Natural killer cell (primary cell): Measurements from ENCODE around the gene OR52N2. TPM values are rescaled to one million over a fixed set of nuclear protein-coding genes. Genes with fewer than 3 reads are reported as not detected.

ENCODE experiments used
- ATAC-seq, 3 donors: fragments of 150-1000 bp in 2 of 3; fragments of 200-7000 bp in 1 of 3; cut with Tn5 transposase; 1 replicate in 1 of 3; 2 replicates in 2 of 3; pipeline ENCODE4 v1.10.0; 2021; ENCODE audit warnings: mild to moderate bottlenecking in 2 of 3, moderate library complexity in 2 of 3
- DNase-seq, 2 donors: peaks; one replicate each; pipeline versions ENCODE4 v3.0.0 to v3.0.0-alpha.2; 2013 to 2021; ENCODE audit warnings: mixed read lengths in 1 of 2
- H3K27ac ChIP-seq: one replicate; pipeline ENCODE4 v1.5.1; 2013; ENCODE audit warnings: mild to moderate bottlenecking, low read length
- H3K27me3 ChIP-seq: one replicate; pipeline ENCODE4 v1.6.1; 2013; ENCODE audit warnings: low read length; ENCODE audit not compliant: control insufficient read depth, insufficient read depth
- H3K36me3 ChIP-seq: one replicate; pipeline ENCODE4 v1.6.1; 2013; ENCODE audit warnings: low read length; ENCODE audit not compliant: control insufficient read depth, insufficient read depth
- H3K4me1 ChIP-seq: one replicate; pipeline ENCODE4 v1.6.1; 2013; ENCODE audit warnings: low read length; ENCODE audit not compliant: control insufficient read depth, insufficient read depth
- H3K4me3 ChIP-seq: one replicate; pipeline ENCODE4 v1.5.1; 2013; ENCODE audit warnings: low read length
- H3K9me3 ChIP-seq: one replicate; pipeline ENCODE4 v1.6.1; 2013; ENCODE audit warnings: low read length; ENCODE audit not compliant: control insufficient read depth, insufficient read depth
- H3K27ac Mint-ChIP-seq, 2 donors: one replicate each; pipeline ENCODE4 v1.8.0; 2022; ENCODE audit warnings: mild to moderate bottlenecking in 2 of 2, mixed read lengths in 2 of 2, moderate library complexity in 1 of 2
- H3K27me3 Mint-ChIP-seq, 2 donors: one replicate each; pipeline ENCODE4 v1.8.0; 2022; ENCODE audit warnings: low read depth in 2 of 2, mixed read lengths in 2 of 2
- H3K36me3 Mint-ChIP-seq: one replicate; pipeline ENCODE4 v1.8.0; 2022; ENCODE audit warnings: mixed read lengths
- H3K4me1 Mint-ChIP-seq, 2 donors: one replicate each; pipeline ENCODE4 v1.8.0; 2022; ENCODE audit warnings: mixed read lengths in 2 of 2
- H3K4me3 Mint-ChIP-seq: one replicate; pipeline ENCODE4 v1.8.0; 2022; ENCODE audit warnings: mild to moderate bottlenecking, moderate library complexity, mixed read lengths
- H3K9me3 Mint-ChIP-seq, 2 donors: one replicate each; pipeline ENCODE4 v1.8.0; 2022; ENCODE audit warnings: mixed read lengths in 2 of 2
- CTCF ChIP-seq: fragments of 200-600 bp; IDR thresholded peaks from one replicate; pipeline ENCODE4 v1.8.0; 2022; ENCODE audit warnings: antibody characterized with exemption
- WGBS: methylation state at CpG from one replicate; pipeline ENCODE4 v1.1.7; 2013; ENCODE audit warnings: missing lambda C conversion rate; ENCODE audit not compliant: insufficient coverage; 5-methylcytosine and 5-hydroxymethylcytosine counted together
- intact Hi-C: fragments of 100-400 bp; cut with micrococcal nuclease; formaldehyde crosslinking; loops from one replicate; pipeline ENCODE4 v1.14.2; 2022
- total RNA-seq, 4 donors: library from RNA; stranded (reverse); fragments of 120-200 nt in 1 of 4; gene quantifications; one replicate each; pipeline versions ENCODE4 v1.2.3 to v1.2.4, GENCODE V29; 2013 to 2022

OR52N2 gene
- total RNA-seq, 3 donors from 2014 or later (not counting 1 experiment from before 2014, with no cell fraction given) = not detected

- H3K9me3 ChIP-seq = no peaks in the 10 kb centered on the region
- H3K9me3 Mint-ChIP-seq = peaks cover 0 to 4% of the 10 kb centered on the region in 2 donors
- no peaks in the 10 kb centered on the region for H3K36me3 ChIP-seq
- 100% methylated on average over 1 of the region's 1 CpG for WGBS
- H3K27me3 Mint-ChIP-seq = peaks cover 12 to 19% of the 10 kb centered on the region in 2 donors
- H3K36me3 Mint-ChIP-seq = no peaks in the 10 kb centered on the region
- H3K27ac ChIP-seq = no peak overlapping the region
- no peak for DNase-seq
- no peaks in the 10 kb centered on the region for H3K4me1 Mint-ChIP-seq
- no peak for ATAC-seq
- intact Hi-C loops = no loop called here
- H3K4me1 ChIP-seq = no peaks in the 10 kb centered on the region
- no peak overlapping the region for H3K4me3 ChIP-seq
- no peak overlapping the region for H3K4me3 Mint-ChIP-seq
- no peak overlapping the region for H3K27ac Mint-ChIP-seq
- TF ChIP-seq CTCF = no peak
- no peaks in the 10 kb centered on the region for H3K27me3 ChIP-seq
Observed at GRCh38 chr11:5851002-5851401, 42.3 kb downstream of the OR52N2 start.

- no peak within 1 kb of the TSS for H3K27ac ChIP-seq
- DNase-seq (no peak), ATAC-seq (no peak)
- H3K36me3 ChIP-seq = no peaks in the 10 kb centered on the region
- no peak within 1 kb of the TSS for H3K4me3 ChIP-seq
- H3K9me3 ChIP-seq = no peaks in the 10 kb centered on the region
- Mint-ChIP-seq H3K9me3 (peaks cover 0 to 2% of the 10 kb centered on the region in 2 donors), H3K27ac (no peak within 1 kb of the TSS), H3K36me3 (no peaks in the 10 kb centered on the region), H3K4me3 (no peak within 1 kb of the TSS), H3K27me3 (peaks cover 7 to 30% of the 10 kb centered on the region in 2 donors), H3K4me1 (no peaks in the 10 kb centered on the region)
- TF ChIP-seq CTCF = no peak
- H3K27me3 ChIP-seq = no peaks in the 10 kb centered on the region
- WGBS = no CpG with 5 or more reads among the region's 3 CpGs
- H3K4me1 ChIP-seq = no peaks in the 10 kb centered on the region
- intact Hi-C loops = no loop called here
Observed at GRCh38 chr11:5857590-5857989, 48.9 kb downstream of the OR52N2 start, which contains the start of gene OR52E8. TSS of gene OR52E8 (minus strand) at chr11:5857690. CDS start at chr11:5857690, 0 bp downstream.

GRCh38 chr11:5865826-5866225, 57.1 kb downstream of the OR52N2 start:
- ATAC-seq (no peak), DNase-seq (no peak)
- no peak overlapping the region for H3K4me3 ChIP-seq
- no peak overlapping the region for H3K27ac Mint-ChIP-seq
- no peaks in the 10 kb centered on the region for H3K36me3 ChIP-seq
- H3K4me1 ChIP-seq = no peaks in the 10 kb centered on the region
- H3K27ac ChIP-seq = no peak overlapping the region
- no peaks in the 10 kb centered on the region for H3K9me3 Mint-ChIP-seq
- H3K27me3 ChIP-seq = no peaks in the 10 kb centered on the region
- no peak for TF ChIP-seq CTCF
- no peaks in the 10 kb centered on the region for H3K9me3 ChIP-seq
- H3K36me3 Mint-ChIP-seq = no peaks in the 10 kb centered on the region
- H3K27me3 Mint-ChIP-seq = peaks cover 4 to 24% of the 10 kb centered on the region in 2 donors
- no peaks in the 10 kb centered on the region for H3K4me1 Mint-ChIP-seq
- WGBS = 100% methylated on average over 2 of the region's 2 CpGs
- H3K4me3 Mint-ChIP-seq = no peak overlapping the region
- intact Hi-C loops = no loop called here

Other genes with a start within 250 kb of the OR52N2 start
- gene OR52B6, start 228.0 kb upstream of the OR52N2 start, total RNA-seq = not detected
- gene TRIM6, start 212.3 kb upstream of the OR52N2 start, total RNA-seq = 1 to 10 TPM in 1 of 3 donors, not detected in 2; 1.1 TPM
- gene TRIM34, start 183.9 kb upstream of the OR52N2 start, total RNA-seq = 10 to 100 TPM in 1 of 3 donors, 1 to 10 TPM in 2; 8.2 to 10.0 (median 9.9) TPM
- gene TRIM5, start 123.8 kb upstream of the OR52N2 start, total RNA-seq = 10 to 100 TPM; 16.3 to 24.4 (median 20.2) TPM
- 100 to 1,000 TPM; 304 to 339 (median 334) TPM for gene TRIM22, start 119.1 kb upstream of the OR52N2 start, total RNA-seq
- under 1 TPM; 0.18 to 0.93 (median 0.42) TPM for gene OR56B1, start 72.5 kb upstream of the OR52N2 start, total RNA-seq
- gene OR52N4, start 54.7 kb upstream of the OR52N2 start, total RNA-seq = 1 to 10 TPM; 1.2 to 2.1 (median 1.3) TPM
- gene OR52N5, start 25.6 kb upstream of the OR52N2 start, total RNA-seq = not detected
- not detected for gene OR52N1, start 17.7 kb upstream of the OR52N2 start, total RNA-seq
- gene OR52E6, start 33.0 kb downstream of the OR52N2 start, total RNA-seq = not detected
- not detected for gene OR52E8, start 48.8 kb downstream of the OR52N2 start, total RNA-seq
- gene OR52E4, start 71.7 kb downstream of the OR52N2 start, total RNA-seq = not detected
- not detected for gene OR52E5, start 84.3 kb downstream of the OR52N2 start, total RNA-seq
- not detected for gene OR56A3, start 133.3 kb downstream of the OR52N2 start, total RNA-seq
- under 1 TPM in 1 of 3 donors, not detected in 2; 0.41 TPM for gene OR56A5, start 159.6 kb downstream of the OR52N2 start, total RNA-seq
- under 1 TPM in 1 of 3 donors, not detected in 2; 0.35 TPM for gene OR52L1, start 178.1 kb downstream of the OR52N2 start, total RNA-seq
- gene OR56A4, start 198.0 kb downstream of the OR52N2 start, total RNA-seq = under 1 TPM; 0.09 to 0.13 (median 0.09) TPM
- gene OR56A1, start 221.8 kb downstream of the OR52N2 start, total RNA-seq = under 1 TPM in 2 of 3 donors, not detected in 1; 0.05 to 0.16 TPM